GM12878 (cell line): ENCODE measurements around the gene C3orf22. TPM values are rescaled to one million over a fixed set of nuclear protein-coding genes. Genes with fewer than 3 reads are reported as not detected.

Experiments
- ATAC-seq: fragments of 200-7000 bp; cut with Tn5 transposase; 3 replicates; pipeline ENCODE4 v1.9.1; 2020; ENCODE audit warnings: mild to moderate bottlenecking, moderate library complexity
- BruUV-seq: library from RNA; stranded (reverse); fragments of 400-500 nt; replicated peaks from 2 replicates; lab custom pipeline; 2021; lab: Mats Ljungman, UMichigan
- CTCF ChIA-PET: fragments of 300-600 bp; sonication (Branson Sonifier 250); formaldehyde crosslinking; extraction: SDS; loops from one replicate; lab custom pipeline; 2021; ENCODE audit warnings: inconsistent platforms; lab: Yijun Ruan, JAX
- POLR2A ChIA-PET: fragments of 350-600 bp; formaldehyde crosslinking; extraction: SDS; loops from one replicate; lab custom pipeline; 2021; ENCODE audit warnings: inconsistent platforms; lab: Charles Lee
- RAD21 ChIA-PET: fragments of 300-600 bp; sonication (Branson Sonifier 250); formaldehyde crosslinking; loops from one replicate; lab custom pipeline; 2023; ENCODE audit warnings: antibody characterized with exemption; ENCODE audit not compliant: unreplicated experiment; lab: Charles Lee
- SMC1A ChIA-PET: fragments of 300-600 bp; sonication (Branson Sonifier 250); formaldehyde crosslinking; loops from one replicate; lab custom pipeline; 2023; ENCODE audit not compliant: unreplicated experiment, uncharacterized antibody; lab: Charles Lee
- DNase-seq: peaks from one replicate; pipeline ENCODE4 v3.0.0-alpha.2; 2011; ENCODE audit warnings: low read depth, low spot score
- FAIRE-seq: peaks from 3 replicates; lab custom pipeline; 2011; peaks lifted over from hg19 to GRCh38; lab: Jason Lieb, UNC
- H2AFZ ChIP-seq: 2 replicates; pipeline ENCODE4 v1.6.0; 2011; ENCODE audit warnings: low read depth, low read length, control low read depth; ENCODE audit not compliant: control insufficient read depth
- H3K27ac ChIP-seq: 2 replicates; pipeline ENCODE4 v1.5.1; 2011; ENCODE audit warnings: control low read depth; ENCODE audit not compliant: control insufficient read depth, insufficient read depth
- H3K27me3 ChIP-seq, 2 experiments: replicated peaks in 1 of 2; 2 replicates each; pipeline versions ENCODE4 v1.6.0 to v1.6.1; 2011; ENCODE audit warnings: low read length in 1 of 2; ENCODE audit not compliant: control insufficient read depth in 2 of 2, insufficient read depth in 2 of 2
- H3K36me3 ChIP-seq, 2 experiments: 2 replicates each; pipeline ENCODE4 v1.5.1; 2011; ENCODE audit warnings: low read length in 1 of 2; ENCODE audit not compliant: control insufficient read depth in 2 of 2, insufficient read depth in 2 of 2
- H3K4me1 ChIP-seq: 2 replicates; pipeline ENCODE4 v1.6.1; 2011; ENCODE audit warnings: mild to moderate bottlenecking, low read length, moderate library complexity, mixed read lengths; ENCODE audit not compliant: control insufficient read depth, insufficient read depth
- H3K4me2 ChIP-seq: 2 replicates; pipeline ENCODE4 v1.6.0; 2011; ENCODE audit warnings: control low read depth; ENCODE audit not compliant: control insufficient read depth, insufficient read depth
- H3K4me3 ChIP-seq: fragments of 200-600 bp; sonication (generic); 2 replicates; pipeline ENCODE4 v1.5.1; 2016
- H3K79me2 ChIP-seq: 2 replicates; pipeline ENCODE4 v1.6.0; 2011; ENCODE audit warnings: low read length; ENCODE audit not compliant: control insufficient read depth, insufficient read depth
- H3K9ac ChIP-seq: 2 replicates; pipeline ENCODE4 v1.8.0; 2011; ENCODE audit warnings: low read length, control low read depth, mixed read lengths; ENCODE audit not compliant: control insufficient read depth, insufficient read depth
- H3K9me3 ChIP-seq: replicated peaks from 3 replicates; pipeline ENCODE4 v1.5.1; 2011; ENCODE audit warnings: mild to moderate bottlenecking, low read length; ENCODE audit not compliant: control insufficient read depth, insufficient read depth
- H4K20me1 ChIP-seq: 2 replicates; pipeline ENCODE4 v1.6.0; 2011; ENCODE audit not compliant: control insufficient read depth, insufficient read depth
- CHD4 ChIP-seq: fragments of 200-600 bp; sonication (generic); IDR thresholded peaks from 2 replicates; pipeline ENCODE4 v1.6.1; 2016; ENCODE audit warnings: mild to moderate bottlenecking
- NFXL1 ChIP-seq: fragments of 450-650 bp; IDR thresholded peaks from 2 replicates; pipeline ENCODE4 v1.6.1; 2017; ENCODE audit warnings: antibody characterized with exemption, mild to moderate bottlenecking, borderline replicate concordance
- PAX5 ChIP-seq: IDR thresholded peaks from 2 replicates; pipeline ENCODE4 v1.6.1; 2011; ENCODE audit warnings: low read depth, low read length, borderline replicate concordance
- PBX3 ChIP-seq: IDR thresholded peaks from 2 replicates; pipeline ENCODE4 v1.6.1; 2011; ENCODE audit warnings: mild to moderate bottlenecking, low read depth, low read length, moderate library complexity; ENCODE audit not compliant: insufficient replicate concordance
- SUZ12 ChIP-seq: fragments of 200-600 bp; sonication (generic); IDR thresholded peaks from one replicate; pipeline ENCODE4 v1.6.1; 2018; ENCODE audit warnings: antibody characterized with exemption, mild to moderate bottlenecking; ENCODE audit not compliant: unreplicated experiment
- TCF3 ChIP-seq: IDR thresholded peaks from 2 replicates; pipeline ENCODE4 v1.6.1; 2012; ENCODE audit warnings: low read depth, mild to moderate bottlenecking, low read length, borderline replicate concordance; ENCODE audit not compliant: insufficient read depth
- TCF7 ChIP-seq: IDR thresholded peaks from 2 replicates; pipeline ENCODE4 v1.6.1; 2014; ENCODE audit warnings: antibody characterized with exemption, borderline replicate concordance
- WGBS: methylation state at CpG from one replicate; pipeline ENCODE4 v1.1.6; 2016; ENCODE audit warnings: low lambda C conversion rate; ENCODE audit not compliant: insufficient replicate concordance, insufficient coverage; ENCODE audit errors: missing lambda C conversion rate; 5-methylcytosine and 5-hydroxymethylcytosine counted together
- in situ Hi-C: fragments of 300-500 bp; cut with MboI; formaldehyde crosslinking; loops from 9 replicates; pipeline ENCODE4 v1.14.3; 2018; ENCODE audit warnings: mixed read lengths
- intact Hi-C: fragments of 100-400 bp; cut with micrococcal nuclease; formaldehyde crosslinking; loops from one replicate; pipeline ENCODE4 v1.14.2; 2022; ENCODE audit not compliant: unreplicated experiment
- polyA plus RNA-seq, 11 experiments: library from polyadenylated mRNA; depleted of rRNA in 4 of 11; unstranded in 6 of 11; stranded (reverse) in 5 of 11; fragments of >200 nt; fragmentation: Nextera tagmentation in 4 of 11; fragmentation: Illumina TruSeq in 1 of 11; extraction: Ambion mirVana in 4 of 11; extraction: Trizol in 1 of 11; gene quantifications; 1 replicate in 1 of 11; 2 replicates in 10 of 11; pipeline versions ENCODE4 v1.2.1 to v1.2.3, GENCODE V29; 2011 to 2016; ENCODE audit warnings: inconsistent platforms in 2 of 11, missing spikeins in 2 of 11, low read depth in 1 of 11
- total RNA-seq, 4 experiments: library from RNA; depleted of rRNA in 3 of 4; stranded (reverse); fragments of >200 nt in 3 of 4; fragmentation: Illumina TruSeq in 1 of 4; extraction: Trizol in 1 of 4; gene quantifications; 2 replicates each; pipeline versions ENCODE4 v1.2.1 to v1.2.3, GENCODE V29; 2013 to 2021
- TF ChIP-seq, protein P1 (sequence below): fragments of 450-650 bp; IDR thresholded peaks from 2 replicates; pipeline ENCODE4 v1.6.1; 2017; ENCODE audit warnings: mild to moderate bottlenecking
- TF ChIP-seq, protein P2 (sequence below): IDR thresholded peaks from 2 replicates; pipeline ENCODE4 v1.6.1; 2011; ENCODE audit warnings: borderline replicate concordance, low read depth, mild to moderate bottlenecking, moderate library complexity, low read length; ENCODE audit not compliant: insufficient read depth, poor library complexity, severe bottlenecking

The C3orf22 gene
- total and polyA plus RNA-seq, 10 of the 15 experiments (the other 5 are each of a cell fraction or from before 2014, with no cell fraction given): not detected

DNA sequence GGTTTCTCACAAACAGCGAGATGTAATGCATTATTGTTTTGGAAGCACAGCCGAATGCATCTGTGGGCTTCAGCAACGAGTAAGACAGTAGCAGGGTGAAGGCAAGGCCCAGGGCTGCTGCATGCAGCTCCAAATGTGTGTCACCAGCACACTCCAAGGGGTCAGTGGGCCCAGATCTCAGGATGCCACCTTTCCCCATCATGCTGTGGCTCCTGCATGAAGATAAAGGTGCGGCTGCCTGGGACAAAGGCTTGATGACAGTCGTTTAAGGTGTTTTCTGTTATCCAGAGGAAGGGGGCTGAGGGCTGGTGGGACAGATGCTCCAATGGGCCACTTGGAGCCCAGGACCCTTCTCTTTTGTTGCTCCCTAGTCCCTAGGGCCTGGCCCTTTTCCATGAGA is 13.2 kb downstream of the C3orf22 start (continued):
- TF ChIP-seq TCF7 (no peak), CHD4 (no peak), PAX5 (no peak), NFXL1 (no peak)
- TF ChIP-seq, protein P1, sequence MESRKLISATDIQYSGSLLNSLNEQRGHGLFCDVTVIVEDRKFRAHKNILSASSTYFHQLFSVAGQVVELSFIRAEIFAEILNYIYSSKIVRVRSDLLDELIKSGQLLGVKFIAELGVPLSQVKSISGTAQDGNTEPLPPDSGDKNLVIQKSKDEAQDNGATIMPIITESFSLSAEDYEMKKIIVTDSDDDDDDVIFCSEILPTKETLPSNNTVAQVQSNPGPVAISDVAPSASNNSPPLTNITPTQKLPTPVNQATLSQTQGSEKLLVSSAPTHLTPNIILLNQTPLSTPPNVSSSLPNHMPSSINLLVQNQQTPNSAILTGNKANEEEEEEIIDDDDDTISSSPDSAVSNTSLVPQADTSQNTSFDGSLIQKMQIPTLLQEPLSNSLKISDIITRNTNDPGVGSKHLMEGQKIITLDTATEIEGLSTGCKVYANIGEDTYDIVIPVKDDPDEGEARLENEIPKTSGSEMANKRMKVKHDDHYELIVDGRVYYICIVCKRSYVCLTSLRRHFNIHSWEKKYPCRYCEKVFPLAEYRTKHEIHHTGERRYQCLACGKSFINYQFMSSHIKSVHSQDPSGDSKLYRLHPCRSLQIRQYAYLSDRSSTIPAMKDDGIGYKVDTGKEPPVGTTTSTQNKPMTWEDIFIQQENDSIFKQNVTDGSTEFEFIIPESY: no peak
- TF ChIP-seq, all 136 proteins: peak for 0

- in situ Hi-C loops (no loop called here), intact Hi-C loops (no loop called here)
- Histone ChIP-seq H2AFZ (no peak overlapping the region), H3K4me1 (no peaks in the 10 kb centered on the region), H3K27me3 (peaks cover 3 to 8% of the 10 kb centered on the region in 2 experiments; a peak in 2 of 4 replicates), H3K9ac (no peak overlapping the region), H3K4me3 (no peak overlapping the region), H3K79me2 (no peaks in the 10 kb centered on the region), H3K4me2 (no peak overlapping the region), H3K36me3 (no peaks in the 10 kb centered on the region), H3K9me3 (no peaks in the 10 kb centered on the region), H3K27ac (no peak overlapping the region), H4K20me1 (no peaks in the 10 kb centered on the region)
- TF ChIP-seq PBX3 (peak; percentile 19), TCF3 (0 out of 2 replicates have a peak, but pooled peaks have one; percentile 24), SUZ12 (no peak)
- TF ChIP-seq, protein P2, sequence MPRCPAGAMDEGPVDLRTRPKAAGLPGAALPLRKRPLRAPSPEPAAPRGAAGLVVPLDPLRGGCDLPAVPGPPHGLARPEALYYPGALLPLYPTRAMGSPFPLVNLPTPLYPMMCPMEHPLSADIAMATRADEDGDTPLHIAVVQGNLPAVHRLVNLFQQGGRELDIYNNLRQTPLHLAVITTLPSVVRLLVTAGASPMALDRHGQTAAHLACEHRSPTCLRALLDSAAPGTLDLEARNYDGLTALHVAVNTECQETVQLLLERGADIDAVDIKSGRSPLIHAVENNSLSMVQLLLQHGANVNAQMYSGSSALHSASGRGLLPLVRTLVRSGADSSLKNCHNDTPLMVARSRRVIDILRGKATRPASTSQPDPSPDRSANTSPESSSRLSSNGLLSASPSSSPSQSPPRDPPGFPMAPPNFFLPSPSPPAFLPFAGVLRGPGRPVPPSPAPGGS: peak; percentile 91
- FAIRE-seq (no peak), ATAC-seq (no peak), DNase-seq (no peak)
- RAD21 ChIA-PET: no interaction called here
- CTCF ChIA-PET: interaction anchor here (0.7 to 1.4 kb wide), 2 partner anchors 22 to 1891 kb away, joined by 3 to 4 read pairs; no protein-coding TSS in a partner anchor
- 7% methylated on average over 7 of the region's 7 CpGs for WGBS
- BruUV-seq: no TSS peak
- POLR2A ChIA-PET: no interaction called here
- SMC1A ChIA-PET: no interaction called here
Observed at GRCh38 chr3:126544596-126545281, 14.0 kb downstream of the C3orf22 start.
